ENCODE data around the gene PDZRN3. TPM values are rescaled to one million over a fixed set of nuclear protein-coding genes. Genes with fewer than 3 reads are reported as not detected.

The PDZRN3 gene
- total RNA-seq, 1 experiment from 2014 or later, result 0.17 TPM

DNA sequence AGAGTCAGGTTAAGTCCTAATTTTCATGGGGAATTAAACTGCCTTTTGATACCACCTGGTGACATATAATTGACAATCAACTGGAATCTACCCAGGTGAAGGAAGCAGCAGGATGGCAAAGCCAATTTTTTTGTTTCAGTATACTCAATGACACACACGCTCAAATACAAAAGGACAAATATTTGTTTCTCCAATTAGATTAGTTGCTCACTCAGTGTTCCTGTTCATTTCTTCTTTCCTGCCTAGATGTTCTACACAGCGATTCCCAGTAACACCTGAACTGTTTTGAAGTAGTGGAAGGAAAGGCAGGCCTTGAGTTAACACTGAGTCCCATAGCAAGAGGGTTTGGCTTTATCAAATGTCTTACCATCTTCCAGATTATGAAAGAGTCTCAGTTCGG, 157.5 kb downstream of the PDZRN3 start:
- no peak overlapping the region for H3K27ac ChIP-seq (ENCODE audit: low read depth, low read length)
- H3K79me2 ChIP-seq (ENCODE audit: insufficient read depth, low read length), result no peaks in the 10 kb centered on the region
- H2AFZ ChIP-seq (ENCODE audit: low read depth, low read length, poor library complexity, severe bottlenecking), result no peak overlapping the region
- no peaks in the 10 kb centered on the region for H4K20me1 ChIP-seq (ENCODE audit: insufficient read depth)
- RAD21 ChIA-PET (ENCODE audit: low non-redundant PET in 1 of 2, low total read pairs in 2 of 2, uncharacterized antibody in 2 of 2, unreplicated experiment in 2 of 2), result no interaction called here
- no peak overlapping the region for H3K9ac ChIP-seq (ENCODE audit: low read length)
- no TSS peak for BruUV-seq (replicated peaks)
- TF ChIP-seq SIN3A (IDR thresholded peaks at IDR 0.05; ENCODE audit: low read depth) (no peak), POLR2A (IDR thresholded peaks at IDR 0.05; ENCODE audit: borderline replicate concordance, extremely low read depth, insufficient read depth, insufficient read length) (no peak), ELF1 (IDR thresholded peaks at IDR 0.05; ENCODE audit: borderline replicate concordance, low read depth) (no peak), CEBPB (IDR thresholded peaks at IDR 0.05; ENCODE audit: low read depth) (no peak), ZNF274 (IDR thresholded peaks at IDR 0.05; ENCODE audit: low read depth, low read length) (no peak)
- H3K36me3 ChIP-seq (ENCODE audit: control insufficient read depth in 1 of 2, insufficient read depth in 2 of 2, low read length in 2 of 2), result no peaks in the 10 kb centered on the region
- no peak overlapping the region for H3K4me3 ChIP-seq (replicated peaks in 1 of 2; ENCODE audit: low read depth in 1 of 2, low read length in 2 of 2)
- POLR2A ChIA-PET, result no interaction called here
- H3K9me3 ChIP-seq (ENCODE audit: control insufficient read depth in 1 of 2, insufficient read depth in 1 of 2, low read depth in 1 of 2, low read length in 2 of 2), result no peaks in the 10 kb centered on the region
- CTCF ChIA-PET, result no interaction called here
- H3K4me1 ChIP-seq (ENCODE audit: control insufficient read depth in 1 of 2, insufficient read depth in 2 of 2, low read length in 2 of 2), result no peaks in the 10 kb centered on the region
- intact Hi-C loops (cut with micrococcal nuclease), result no loop called here
- H3K9me2 ChIP-seq (ENCODE audit: insufficient read depth), result no peaks in the 10 kb centered on the region
- H3K4me2 ChIP-seq (ENCODE audit: low read length), result no peak overlapping the region
- ATAC-seq (no peak), DNase-seq (ENCODE audit: low read depth, low spot score) (no peak)
- no peaks in the 10 kb centered on the region; the same call in 1 of the 2 replicates for H3K27me3 ChIP-seq (ENCODE audit: insufficient read depth, low read length)

GRCh38 chr3:73465926-73466325, 158.8 kb downstream of the PDZRN3 start:
- Histone ChIP-seq H3K4me3 (replicated peaks in 1 of 2; ENCODE audit: low read depth in 1 of 2, low read length in 2 of 2) (no peak overlapping the region), H3K79me2 (ENCODE audit: insufficient read depth, low read length) (no peaks in the 10 kb centered on the region), H4K20me1 (ENCODE audit: insufficient read depth) (no peaks in the 10 kb centered on the region), H3K4me2 (ENCODE audit: low read length) (no peak overlapping the region), H3K9me3 (ENCODE audit: control insufficient read depth in 1 of 2, insufficient read depth in 1 of 2, low read depth in 1 of 2, low read length in 2 of 2) (no peaks in the 10 kb centered on the region), H3K9ac (ENCODE audit: low read length) (no peak overlapping the region), H2AFZ (ENCODE audit: low read depth, low read length, poor library complexity, severe bottlenecking) (no peak overlapping the region), H3K4me1 (ENCODE audit: control insufficient read depth in 1 of 2, insufficient read depth in 2 of 2, low read length in 2 of 2) (no peaks in the 10 kb centered on the region), H3K36me3 (ENCODE audit: control insufficient read depth in 1 of 2, insufficient read depth in 2 of 2, low read length in 2 of 2) (no peaks in the 10 kb centered on the region), H3K9me2 (ENCODE audit: insufficient read depth) (no peaks in the 10 kb centered on the region), H3K27me3 (ENCODE audit: insufficient read depth, low read length) (no peaks in the 10 kb centered on the region; the same call in 1 of the 2 replicates), H3K27ac (ENCODE audit: low read depth, low read length) (no peak overlapping the region)
- ChIA-PET CTCF (no interaction called here), RAD21 (ENCODE audit: low non-redundant PET in 1 of 2, low total read pairs in 2 of 2, uncharacterized antibody in 2 of 2, unreplicated experiment in 2 of 2) (no interaction called here), POLR2A (no interaction called here)
- DNase-seq (ENCODE audit: low read depth, low spot score) (no peak), ATAC-seq (no peak)
- intact Hi-C loops (cut with micrococcal nuclease), result no loop called here
- no TSS peak for BruUV-seq (replicated peaks)
- TF ChIP-seq, protein P1, sequence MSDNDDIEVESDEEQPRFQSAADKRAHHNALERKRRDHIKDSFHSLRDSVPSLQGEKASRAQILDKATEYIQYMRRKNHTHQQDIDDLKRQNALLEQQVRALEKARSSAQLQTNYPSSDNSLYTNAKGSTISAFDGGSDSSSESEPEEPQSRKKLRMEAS (IDR thresholded peaks at IDR 0.05), result no peak
- TF ChIP-seq RAD21 (IDR thresholded peaks at IDR 0.05; ENCODE audit: low read depth) (no peak), ZFX (IDR thresholded peaks at IDR 0.05) (no peak), ATF3 (IDR thresholded peaks at IDR 0.05) (no peak), YY1 (IDR thresholded peaks at IDR 0.05; ENCODE audit: extremely low read depth, insufficient replicate concordance, low read depth, low read length) (no peak), JUND (IDR thresholded peaks at IDR 0.05) (no peak), SIN3A (IDR thresholded peaks at IDR 0.05; ENCODE audit: low read depth) (no peak), EGR1 (IDR thresholded peaks at IDR 0.05; ENCODE audit: low read depth) (no peak), EZH2phosphoT487 (IDR thresholded peaks at IDR 0.05; ENCODE audit: borderline replicate concordance) (no peak), EZH2 (IDR thresholded peaks at IDR 0.05) (no peak), CEBPB (IDR thresholded peaks at IDR 0.05; ENCODE audit: low read depth) (no peak), ZNF274 (IDR thresholded peaks at IDR 0.05; ENCODE audit: low read depth, low read length) (no peak), SP1 (IDR thresholded peaks at IDR 0.05; ENCODE audit: low read depth) (no peak)
- TF ChIP-seq, protein P2, sequence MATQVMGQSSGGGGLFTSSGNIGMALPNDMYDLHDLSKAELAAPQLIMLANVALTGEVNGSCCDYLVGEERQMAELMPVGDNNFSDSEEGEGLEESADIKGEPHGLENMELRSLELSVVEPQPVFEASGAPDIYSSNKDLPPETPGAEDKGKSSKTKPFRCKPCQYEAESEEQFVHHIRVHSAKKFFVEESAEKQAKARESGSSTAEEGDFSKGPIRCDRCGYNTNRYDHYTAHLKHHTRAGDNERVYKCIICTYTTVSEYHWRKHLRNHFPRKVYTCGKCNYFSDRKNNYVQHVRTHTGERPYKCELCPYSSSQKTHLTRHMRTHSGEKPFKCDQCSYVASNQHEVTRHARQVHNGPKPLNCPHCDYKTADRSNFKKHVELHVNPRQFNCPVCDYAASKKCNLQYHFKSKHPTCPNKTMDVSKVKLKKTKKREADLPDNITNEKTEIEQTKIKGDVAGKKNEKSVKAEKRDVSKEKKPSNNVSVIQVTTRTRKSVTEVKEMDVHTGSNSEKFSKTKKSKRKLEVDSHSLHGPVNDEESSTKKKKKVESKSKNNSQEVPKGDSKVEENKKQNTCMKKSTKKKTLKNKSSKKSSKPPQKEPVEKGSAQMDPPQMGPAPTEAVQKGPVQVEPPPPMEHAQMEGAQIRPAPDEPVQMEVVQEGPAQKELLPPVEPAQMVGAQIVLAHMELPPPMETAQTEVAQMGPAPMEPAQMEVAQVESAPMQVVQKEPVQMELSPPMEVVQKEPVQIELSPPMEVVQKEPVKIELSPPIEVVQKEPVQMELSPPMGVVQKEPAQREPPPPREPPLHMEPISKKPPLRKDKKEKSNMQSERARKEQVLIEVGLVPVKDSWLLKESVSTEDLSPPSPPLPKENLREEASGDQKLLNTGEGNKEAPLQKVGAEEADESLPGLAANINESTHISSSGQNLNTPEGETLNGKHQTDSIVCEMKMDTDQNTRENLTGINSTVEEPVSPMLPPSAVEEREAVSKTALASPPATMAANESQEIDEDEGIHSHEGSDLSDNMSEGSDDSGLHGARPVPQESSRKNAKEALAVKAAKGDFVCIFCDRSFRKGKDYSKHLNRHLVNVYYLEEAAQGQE (IDR thresholded peaks at IDR 0.05; ENCODE audit: low read depth), result no peak
- TF ChIP-seq, protein P3, sequence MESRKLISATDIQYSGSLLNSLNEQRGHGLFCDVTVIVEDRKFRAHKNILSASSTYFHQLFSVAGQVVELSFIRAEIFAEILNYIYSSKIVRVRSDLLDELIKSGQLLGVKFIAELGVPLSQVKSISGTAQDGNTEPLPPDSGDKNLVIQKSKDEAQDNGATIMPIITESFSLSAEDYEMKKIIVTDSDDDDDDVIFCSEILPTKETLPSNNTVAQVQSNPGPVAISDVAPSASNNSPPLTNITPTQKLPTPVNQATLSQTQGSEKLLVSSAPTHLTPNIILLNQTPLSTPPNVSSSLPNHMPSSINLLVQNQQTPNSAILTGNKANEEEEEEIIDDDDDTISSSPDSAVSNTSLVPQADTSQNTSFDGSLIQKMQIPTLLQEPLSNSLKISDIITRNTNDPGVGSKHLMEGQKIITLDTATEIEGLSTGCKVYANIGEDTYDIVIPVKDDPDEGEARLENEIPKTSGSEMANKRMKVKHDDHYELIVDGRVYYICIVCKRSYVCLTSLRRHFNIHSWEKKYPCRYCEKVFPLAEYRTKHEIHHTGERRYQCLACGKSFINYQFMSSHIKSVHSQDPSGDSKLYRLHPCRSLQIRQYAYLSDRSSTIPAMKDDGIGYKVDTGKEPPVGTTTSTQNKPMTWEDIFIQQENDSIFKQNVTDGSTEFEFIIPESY (IDR thresholded peaks at IDR 0.05; ENCODE audit: extremely low read depth, insufficient replicate concordance, low read length), result no peak

Data from HCT116 (cell line).